HG03139 (cell line): ENCODE data around the gene OTOG.

Experiments used
- ATAC-seq: cut with Tn5 transposase; IDR thresholded peaks from one replicate; pipeline ENCODE4 v1.9.1; 2021; ENCODE audit not compliant: unreplicated experiment

OTOG gene

DNA sequence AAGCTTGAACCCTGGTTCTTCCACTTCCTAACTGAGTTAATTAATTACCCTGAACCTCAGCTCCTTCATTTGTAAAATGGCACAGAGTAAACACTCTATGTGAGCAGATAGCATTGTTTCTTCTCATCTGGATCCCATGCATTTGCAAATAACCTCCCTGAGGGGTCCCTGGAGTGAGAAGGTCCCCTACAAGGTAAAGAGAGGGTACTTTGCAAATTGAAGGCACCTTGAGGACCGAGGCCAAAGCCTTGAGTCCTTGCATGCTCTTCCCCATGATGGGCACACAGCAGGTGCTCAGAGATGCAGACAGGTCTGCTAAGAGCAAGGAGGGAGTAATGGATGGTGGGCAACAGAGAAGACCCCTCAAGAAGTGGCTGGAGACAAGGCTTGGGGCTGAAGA lies 33.2 kb downstream of the OTOG start:
- ATAC-seq, result no peak

GRCh38 chr11:17581036-17581731 lies 34.1 kb downstream of the OTOG start:
- ATAC-seq, result no peak

DNA sequence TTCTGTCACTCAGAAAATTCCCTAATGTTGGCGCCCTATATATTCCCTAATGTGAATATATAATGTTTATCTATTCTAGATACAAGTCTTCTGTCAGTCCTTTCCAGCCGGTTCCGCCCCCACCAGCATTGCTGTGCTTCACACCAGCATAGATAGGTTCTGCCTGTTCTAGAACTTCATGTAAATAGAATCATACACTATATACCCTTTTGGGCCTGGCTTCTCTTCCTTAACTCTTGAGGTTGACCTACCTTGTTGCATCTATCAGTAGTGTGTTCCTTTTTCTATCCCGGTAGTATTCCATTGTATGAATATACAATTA lies 34.6 kb downstream of the OTOG start:
- no peak for ATAC-seq

- ATAC-seq, result no peak
Observed at GRCh38 chr11:17585911-17586695, 39.0 kb downstream of the OTOG start.

GRCh38 chr11:17588166-17588565 lies 41.1 kb downstream of the OTOG start:
- ATAC-seq, result no peak

GRCh38 chr11:17588721-17589120 lies 41.7 kb downstream of the OTOG start:
- ATAC-seq, result no peak

DNA sequence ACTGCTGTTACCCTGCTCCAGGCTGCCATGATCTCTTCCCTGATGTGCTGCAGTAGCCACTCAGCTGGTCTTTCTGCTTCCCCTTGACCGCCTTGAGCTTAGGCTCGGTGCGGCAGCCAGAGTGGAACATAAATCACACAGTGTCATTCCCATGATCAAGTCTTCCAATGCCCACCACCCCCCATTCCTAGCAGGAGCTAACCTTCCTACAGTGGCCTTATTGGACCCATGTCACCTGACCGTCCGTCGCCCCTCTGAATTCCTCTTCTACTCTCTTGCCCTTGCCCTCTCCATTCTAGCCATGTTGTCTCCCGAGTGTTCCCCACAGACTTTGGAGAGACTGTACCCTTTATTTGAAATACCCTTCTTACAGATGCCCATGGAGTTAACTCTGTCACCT lies 43.4 kb downstream of the OTOG start:
- no peak for ATAC-seq

DNA sequence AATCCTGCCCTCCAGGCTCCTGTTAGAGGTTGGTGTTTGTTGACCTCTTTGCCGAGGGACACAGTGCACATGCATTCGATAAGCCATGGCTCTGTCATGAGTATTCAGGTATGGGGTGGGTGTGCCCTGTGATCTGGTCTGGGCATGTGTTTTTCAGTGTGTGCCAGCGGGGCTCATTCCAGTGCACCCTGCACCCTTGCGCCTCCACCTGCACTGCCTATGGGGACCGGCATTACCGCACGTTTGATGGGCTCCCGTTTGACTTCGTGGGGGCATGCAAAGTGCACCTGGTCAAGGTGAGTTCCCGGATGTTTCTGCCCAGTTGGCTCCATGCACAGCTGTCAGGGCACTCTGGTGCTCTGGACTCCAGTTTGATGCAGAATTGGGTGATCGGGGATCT lies 44.2 kb downstream of the OTOG start:
- no peak for ATAC-seq

DNA sequence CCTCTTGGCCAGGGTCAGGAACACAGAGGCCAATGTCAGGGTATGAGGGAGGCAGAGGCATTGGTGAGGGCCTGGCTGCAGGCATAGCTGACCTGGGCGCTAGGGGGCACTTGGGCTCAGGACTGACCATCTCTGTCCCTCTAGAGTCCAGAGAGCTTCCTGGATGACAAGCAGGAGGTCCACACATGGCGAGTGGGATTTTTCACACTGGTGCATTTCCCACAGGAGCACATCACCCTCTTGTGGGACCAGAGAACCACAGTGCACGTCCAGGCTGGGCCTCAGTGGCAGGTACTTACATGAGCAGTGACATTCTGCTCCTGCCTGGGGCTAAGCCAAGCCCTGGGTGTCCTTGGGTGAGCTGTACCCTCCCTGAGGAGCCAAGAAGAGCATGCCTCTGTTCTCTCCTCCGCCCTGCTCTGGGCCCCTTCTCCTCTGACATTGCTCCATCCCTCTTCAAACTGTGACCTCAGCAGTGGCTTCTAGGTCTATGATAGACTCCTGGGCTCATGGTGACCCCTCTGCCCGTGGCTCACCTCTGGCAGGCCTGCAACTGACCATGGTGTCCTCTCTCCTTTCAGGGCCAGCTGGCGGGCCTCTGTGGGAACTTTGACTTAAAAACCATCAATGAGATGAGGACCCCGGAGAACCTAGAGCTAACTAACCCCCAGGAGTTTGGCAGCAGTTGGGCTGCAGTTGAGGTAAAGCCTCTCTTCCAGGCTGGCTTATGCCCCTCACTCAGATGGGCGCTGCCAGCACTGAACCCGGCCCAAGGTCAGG lies 46.6 kb downstream of the OTOG start:
- ATAC-seq, result no peak

- no peak for ATAC-seq
Observed at GRCh38 chr11:17594686-17595192, 47.7 kb downstream of the OTOG start.

- no peak for ATAC-seq
Observed at GRCh38 chr11:17595526-17596309, 48.7 kb downstream of the OTOG start.

DNA sequence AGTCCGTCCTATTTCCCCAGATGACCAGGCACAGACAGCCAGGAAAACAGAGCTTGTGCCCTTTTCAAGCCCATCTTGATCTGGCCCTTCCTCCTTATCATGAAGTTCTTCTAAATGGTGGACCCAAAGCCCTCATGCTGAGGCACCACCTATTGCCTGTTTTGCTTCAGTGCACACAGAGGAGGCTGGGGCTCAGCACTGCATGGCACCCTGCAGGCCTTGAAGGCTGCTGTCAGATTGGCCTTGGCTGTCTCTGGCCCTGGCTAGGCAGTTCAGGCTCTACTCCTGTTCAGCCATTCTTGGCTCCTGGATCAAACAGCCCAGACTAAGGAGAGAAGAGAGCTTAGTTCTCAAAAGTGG lies 49.2 kb downstream of the OTOG start:
- ATAC-seq, result no peak

DNA sequence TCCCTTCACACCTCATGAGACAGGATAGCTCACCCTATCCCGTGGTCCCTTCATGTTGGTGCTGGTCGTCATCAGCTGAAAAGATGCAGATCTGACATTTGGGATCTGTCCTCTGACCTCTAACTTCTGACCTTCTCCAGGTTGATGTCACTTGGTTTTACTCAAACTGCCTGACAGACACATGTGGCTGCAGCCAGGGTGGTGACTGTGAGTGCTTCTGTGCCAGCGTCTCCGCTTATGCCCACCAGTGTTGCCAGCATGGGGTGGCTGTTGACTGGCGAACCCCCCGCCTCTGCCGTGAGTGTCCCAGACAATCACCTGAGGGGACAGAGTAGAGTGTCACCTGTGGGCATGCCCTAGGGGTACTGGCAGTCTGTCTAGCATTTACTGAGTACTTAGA lies 49.7 kb downstream of the OTOG start:
- no peak for ATAC-seq

GRCh38 chr11:17597770-17598169 lies 50.7 kb downstream of the OTOG start:
- no peak for ATAC-seq

- peak; percentile 75 for ATAC-seq
Observed at GRCh38 chr11:17598700-17599459, 51.8 kb downstream of the OTOG start.

DNA sequence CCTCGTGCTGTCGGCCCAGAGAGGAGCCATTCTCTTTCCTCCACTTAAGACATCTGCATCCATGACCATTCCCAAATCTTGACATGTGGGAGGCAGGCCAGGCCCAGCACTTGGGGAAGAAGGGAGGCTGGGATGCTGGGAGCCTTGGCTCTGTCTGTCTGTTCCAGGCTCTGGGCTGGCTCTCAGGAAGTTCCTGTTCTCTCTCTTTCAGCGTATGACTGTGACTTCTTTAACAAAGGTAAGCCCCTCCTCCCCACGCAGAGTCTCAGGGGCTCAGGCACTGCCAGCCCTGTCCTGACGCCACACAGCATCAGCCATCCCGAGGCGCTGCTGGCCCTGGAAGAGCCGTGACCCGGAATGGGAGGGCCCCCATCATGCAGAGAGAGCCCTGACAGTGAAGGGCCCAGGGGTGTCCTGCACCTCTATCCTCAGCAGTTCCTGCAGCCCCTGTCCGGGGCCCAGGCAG lies 52.4 kb downstream of the OTOG start:
- no peak for ATAC-seq

GRCh38 chr11:17600316-17601255 lies 53.5 kb downstream of the OTOG start:
- ATAC-seq, result no peak

DNA sequence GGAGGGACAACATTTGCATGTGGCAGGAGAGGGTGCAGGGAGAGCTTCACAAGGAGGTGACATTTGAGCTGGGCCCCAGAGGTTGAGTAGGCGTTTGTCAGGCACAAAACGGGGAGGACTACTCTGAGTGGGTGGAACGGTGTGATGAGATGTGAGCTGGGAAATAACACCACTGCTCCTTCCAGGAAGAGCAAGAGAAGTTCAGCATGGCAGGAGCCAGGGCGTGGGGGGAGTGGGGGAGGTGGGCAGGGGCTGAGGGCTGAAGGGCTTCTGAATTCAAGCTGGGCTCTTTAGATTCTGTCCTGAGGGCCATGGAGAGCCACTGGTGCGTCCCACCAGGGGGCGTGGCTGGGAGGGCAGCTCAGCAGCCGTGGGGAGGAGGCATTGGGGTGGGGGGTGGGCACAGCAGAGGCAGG lies 54.2 kb downstream of the OTOG start:
- no peak for ATAC-seq

DNA sequence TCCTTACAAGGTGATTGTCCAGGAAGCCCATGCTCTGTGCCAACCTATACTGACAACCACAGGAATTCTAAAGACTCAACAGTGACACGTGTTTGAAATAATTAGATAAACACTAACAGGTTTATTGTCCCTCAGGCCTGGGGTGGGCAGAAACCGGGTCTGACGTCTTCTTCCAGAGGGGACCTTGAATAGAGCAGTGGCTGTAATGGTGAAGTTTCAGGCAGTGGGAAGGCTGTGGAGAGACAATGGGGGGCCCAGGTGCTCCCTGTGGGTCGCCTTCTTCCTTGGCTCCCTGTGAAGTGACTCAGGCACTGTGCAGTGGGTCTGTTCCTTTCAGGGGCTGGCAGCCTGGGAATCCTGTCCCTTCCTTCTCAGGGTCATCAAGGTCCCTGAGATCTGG lies 54.6 kb downstream of the OTOG start:
- no peak for ATAC-seq
